GM12875 (cell line): ENCODE data around the gene HES3.

Source experiments
- H3K4me3 ChIP-seq: one replicate; pipeline ENCODE4 v1.5.1; 2011; ENCODE audit warnings: low read depth, low read length, control low read depth
- TF ChIP-seq, protein P1 (sequence below): IDR thresholded peaks from 2 replicates; pipeline ENCODE4 v1.5.1; 2011; ENCODE audit warnings: low read depth, mild to moderate bottlenecking, control low read depth, inconsistent platforms, low read length, moderate library complexity, borderline replicate concordance; ENCODE audit not compliant: insufficient read depth

The HES3 gene

DNA sequence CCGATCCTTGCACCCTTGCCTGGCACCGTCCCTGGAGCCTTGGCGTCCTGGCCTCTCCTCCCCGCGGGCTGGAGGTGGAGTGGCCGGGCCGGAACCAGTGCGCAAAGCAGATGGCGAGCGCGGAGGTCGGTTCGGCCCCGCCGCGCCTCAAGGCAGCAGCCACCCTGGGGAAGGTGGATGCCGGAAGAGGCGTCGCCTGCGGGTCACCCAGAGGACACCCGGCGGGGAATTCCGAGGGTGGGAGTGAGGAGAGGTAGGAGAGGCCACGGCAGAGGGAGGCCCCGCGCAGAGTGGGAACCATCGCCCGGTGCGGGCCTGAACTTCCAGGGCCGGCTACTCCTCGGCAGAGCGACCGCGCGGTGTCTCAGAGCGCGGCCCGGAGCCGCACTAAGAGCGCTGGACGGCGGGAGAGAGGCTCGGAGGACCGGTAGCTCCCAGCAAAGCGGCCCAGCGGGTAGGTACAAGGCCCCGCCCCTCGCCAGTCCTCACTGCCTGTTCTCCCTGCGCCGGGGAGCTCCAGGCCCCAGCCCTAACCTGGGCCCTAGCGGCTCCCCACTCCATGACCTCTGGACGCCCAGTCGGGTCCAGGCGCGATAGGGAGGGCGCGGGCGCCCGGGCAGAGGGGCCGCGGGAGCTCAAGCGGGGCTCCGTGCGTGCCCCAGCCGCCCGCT is 38.0 kb upstream of the HES3 start, which contains the start of gene RNF207:
Gene RNF207, plus strand, starts transcription at position 271 of the 671 bp plus-strand sequence. CDS start 417 bp downstream, outside the sequence.
- TF ChIP-seq, protein P1, sequence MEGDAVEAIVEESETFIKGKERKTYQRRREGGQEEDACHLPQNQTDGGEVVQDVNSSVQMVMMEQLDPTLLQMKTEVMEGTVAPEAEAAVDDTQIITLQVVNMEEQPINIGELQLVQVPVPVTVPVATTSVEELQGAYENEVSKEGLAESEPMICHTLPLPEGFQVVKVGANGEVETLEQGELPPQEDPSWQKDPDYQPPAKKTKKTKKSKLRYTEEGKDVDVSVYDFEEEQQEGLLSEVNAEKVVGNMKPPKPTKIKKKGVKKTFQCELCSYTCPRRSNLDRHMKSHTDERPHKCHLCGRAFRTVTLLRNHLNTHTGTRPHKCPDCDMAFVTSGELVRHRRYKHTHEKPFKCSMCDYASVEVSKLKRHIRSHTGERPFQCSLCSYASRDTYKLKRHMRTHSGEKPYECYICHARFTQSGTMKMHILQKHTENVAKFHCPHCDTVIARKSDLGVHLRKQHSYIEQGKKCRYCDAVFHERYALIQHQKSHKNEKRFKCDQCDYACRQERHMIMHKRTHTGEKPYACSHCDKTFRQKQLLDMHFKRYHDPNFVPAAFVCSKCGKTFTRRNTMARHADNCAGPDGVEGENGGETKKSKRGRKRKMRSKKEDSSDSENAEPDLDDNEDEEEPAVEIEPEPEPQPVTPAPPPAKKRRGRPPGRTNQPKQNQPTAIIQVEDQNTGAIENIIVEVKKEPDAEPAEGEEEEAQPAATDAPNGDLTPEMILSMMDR = no peak
- peak within 1 kb of the TSS; percentile 88 for H3K4me3 ChIP-seq

- TF ChIP-seq, protein P1 = no peak
- H3K4me3 ChIP-seq = peak overlapping the region; percentile 88
Measured at GRCh38 chr1:6206520-6206855, 37.5 kb upstream of the HES3 start.

DNA sequence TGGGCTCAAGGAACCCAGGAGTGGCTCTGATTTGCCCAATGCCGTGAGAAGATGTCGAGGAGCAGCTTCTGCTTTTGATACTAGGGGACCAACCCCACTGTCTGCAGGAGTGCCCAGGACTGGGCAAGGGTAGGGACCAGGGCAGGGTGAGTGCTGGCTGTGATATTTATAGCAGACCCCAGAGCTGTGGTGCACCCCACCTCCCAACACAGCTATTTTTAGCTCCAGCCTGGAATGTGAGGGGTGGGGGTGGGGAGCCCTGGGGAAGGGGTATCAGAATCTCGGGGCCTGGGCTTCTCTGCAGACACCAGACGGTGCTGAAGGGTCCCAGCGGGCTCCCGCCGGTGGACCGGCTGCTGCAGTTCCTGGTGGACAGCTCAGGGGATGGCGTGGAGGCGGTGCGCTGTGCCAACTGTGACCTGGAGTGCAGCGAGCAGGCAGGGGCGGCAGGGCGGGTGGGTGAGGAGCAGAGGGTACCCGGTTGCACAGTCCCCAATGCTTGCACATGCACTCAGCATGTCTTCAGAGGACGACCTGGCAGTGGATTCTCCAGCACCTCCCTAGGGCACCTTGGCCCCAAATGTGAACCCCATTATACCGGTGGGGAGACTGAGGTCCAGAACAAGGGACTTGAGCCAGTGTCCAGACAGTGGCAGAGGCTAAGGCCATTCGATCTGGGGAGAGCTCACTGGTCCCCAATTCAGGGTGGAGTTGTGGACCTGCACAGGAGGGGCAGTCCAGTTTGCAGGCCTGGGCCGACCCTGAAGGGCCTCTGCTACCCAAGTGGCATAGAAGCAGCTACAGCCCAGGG is 36.7 kb upstream of the HES3 start:
- peak overlapping the region; percentile 88 for H3K4me3 ChIP-seq

GRCh38 chr1:6207921-6208320 is 36.1 kb upstream of the HES3 start:
- TF ChIP-seq, protein P1 = no peak
- H3K4me3 ChIP-seq = no peak overlapping the region

More for the DNA sequence above, 36.7 kb upstream of the HES3 start:
- TF ChIP-seq, protein P1 = no peak

GRCh38 chr1:6208723-6209660 is 35.0 kb upstream of the HES3 start:
- peak overlapping the region; percentile 10 for H3K4me3 ChIP-seq
- TF ChIP-seq, protein P1 = peak; percentile 69

DNA sequence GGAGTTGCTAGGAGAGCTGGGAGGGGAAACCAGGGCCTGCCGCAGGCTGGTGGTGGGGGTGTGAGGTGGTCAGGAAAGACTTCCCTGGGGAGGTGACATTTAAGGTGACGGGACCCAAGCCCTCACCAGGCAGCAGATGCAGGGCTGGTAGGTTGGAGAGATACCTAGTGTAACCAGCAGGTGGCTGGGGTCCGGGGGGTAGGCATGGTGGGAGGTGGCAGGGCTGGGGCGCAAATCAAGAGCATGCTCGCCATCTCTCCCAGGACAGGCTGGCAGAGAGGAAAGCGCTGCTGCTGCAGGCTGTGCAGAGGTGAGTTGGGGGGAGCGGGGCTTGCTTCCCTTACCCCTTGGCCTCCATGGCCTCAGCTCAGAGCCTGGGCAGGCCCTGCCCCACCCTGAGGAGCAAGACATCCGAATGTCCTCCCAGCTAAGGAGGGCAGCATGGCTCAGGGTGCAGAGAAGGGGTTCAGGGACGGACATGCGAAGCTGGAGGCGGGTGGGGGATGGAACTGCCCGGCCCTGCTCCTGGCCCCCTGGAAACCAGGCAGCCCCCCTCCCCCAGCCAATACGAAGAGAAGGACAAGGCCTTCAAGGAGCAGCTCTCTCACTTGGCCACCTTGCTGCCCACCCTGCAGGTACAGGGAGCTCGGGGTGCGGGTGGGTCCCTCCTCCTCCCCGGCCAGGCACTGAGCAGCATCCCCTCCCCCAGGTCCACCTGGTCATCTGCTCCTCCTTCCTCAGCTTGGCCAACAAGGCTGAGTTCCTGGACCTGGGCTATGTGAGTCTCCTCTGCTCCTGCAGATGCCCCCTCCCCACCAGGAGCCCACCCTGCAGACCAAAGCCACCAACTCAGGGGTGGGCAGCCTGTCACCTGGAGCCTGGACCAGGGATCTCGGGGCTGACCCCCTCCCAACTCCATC is 34.1 kb upstream of the HES3 start:
- TF ChIP-seq, protein P1 = peak; percentile 55; the same call in 1 of the 2 replicates
- H3K4me3 ChIP-seq = no peak overlapping the region
